Activated effector memory CD4-positive, alpha-beta T cell treated with anti-CD3 and anti-CD28 coated beads, Interleukin-2, amount 50 U/mL, for 16 hours (primary cell): Measurements from ENCODE around the gene C16orf89.
"Not testable (repeated sequence)": the region's sequence is repeated elsewhere in the genome, so short reads cannot be mapped to it uniquely, and the experiment has no call there.

Source experiments
- DNase-seq: peaks from one replicate; pipeline ENCODE4 v3.0.0-alpha.2; 2020

C16orf89 gene, protein sequence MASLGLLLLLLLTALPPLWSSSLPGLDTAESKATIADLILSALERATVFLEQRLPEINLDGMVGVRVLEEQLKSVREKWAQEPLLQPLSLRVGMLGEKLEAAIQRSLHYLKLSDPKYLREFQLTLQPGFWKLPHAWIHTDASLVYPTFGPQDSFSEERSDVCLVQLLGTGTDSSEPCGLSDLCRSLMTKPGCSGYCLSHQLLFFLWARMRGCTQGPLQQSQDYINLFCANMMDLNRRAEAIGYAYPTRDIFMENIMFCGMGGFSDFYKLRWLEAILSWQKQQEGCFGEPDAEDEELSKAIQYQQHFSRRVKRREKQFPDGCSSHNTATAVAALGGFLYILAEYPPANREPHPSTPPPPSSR

GRCh38 chr16:5065813-5066212, at the start of gene C16orf89:
TSS of gene C16orf89 (minus strand) at chr16:5065956. CDS start at chr16:5065908, 48 bp downstream.
- no peak for DNase-seq

DNA sequence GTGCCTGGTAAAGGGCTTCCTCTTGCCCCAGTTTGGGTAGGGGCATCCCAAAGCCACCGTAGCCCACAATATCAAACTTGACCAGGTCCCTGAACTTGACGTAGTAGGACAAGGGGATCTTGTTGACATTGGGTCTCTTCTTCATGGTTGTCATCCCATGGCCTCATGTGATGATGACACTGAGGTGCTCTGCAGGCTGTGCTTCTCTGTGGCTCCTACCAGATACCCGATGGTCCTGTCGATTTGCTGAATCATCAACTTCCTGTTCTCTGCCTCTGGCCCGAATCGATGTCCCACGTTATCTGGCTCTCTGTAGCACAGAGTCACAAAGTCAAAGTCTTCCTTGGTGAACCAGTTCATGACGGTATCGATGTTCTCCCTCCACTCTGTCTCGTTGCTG, 45.2 kb upstream of the C16orf89 start:
- DNase-seq, result not testable (repeated sequence)

GRCh38 chr16:5108505-5109158, 42.9 kb upstream of the C16orf89 start:
- no peak for DNase-seq

DNA sequence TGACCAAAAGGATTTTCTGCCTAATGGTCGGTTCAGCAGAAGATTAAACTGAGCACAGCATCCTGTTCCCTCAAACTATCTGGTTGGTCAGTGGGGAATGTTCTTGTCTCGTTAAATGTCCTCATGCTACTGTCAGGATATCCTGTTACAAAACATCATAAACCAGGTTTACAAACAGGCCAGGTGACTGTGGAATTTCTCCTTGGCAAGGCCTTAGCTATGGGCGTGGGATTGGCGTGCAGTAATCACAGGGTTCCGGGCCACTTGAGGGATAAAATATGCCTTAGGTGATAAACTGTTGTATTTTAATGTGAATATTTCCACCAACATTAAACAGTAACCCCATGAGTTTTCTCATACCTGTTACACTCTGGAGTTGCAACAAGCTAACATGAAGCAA, 39.3 kb upstream of the C16orf89 start:
- DNase-seq, result not testable (repeated sequence)

GRCh38 chr16:5103296-5104032, 37.7 kb upstream of the C16orf89 start:
- not testable (repeated sequence) for DNase-seq

GRCh38 chr16:5099174-5099573, 33.4 kb upstream of the C16orf89 start:
- DNase-seq, result not testable (repeated sequence)

- DNase-seq, result peak; percentile 98
These were observed 32.7 kb upstream of the C16orf89 start for GRCh38 chr16:5098221-5099159.

GRCh38 chr16:5097470-5098220, 31.9 kb upstream of the C16orf89 start, which contains the start of gene EEF2KMT:
TSS of gene EEF2KMT (minus strand) at chr16:5097795. CDS start at chr16:5097739, 56 bp downstream.
- not testable (repeated sequence) for DNase-seq

DNA sequence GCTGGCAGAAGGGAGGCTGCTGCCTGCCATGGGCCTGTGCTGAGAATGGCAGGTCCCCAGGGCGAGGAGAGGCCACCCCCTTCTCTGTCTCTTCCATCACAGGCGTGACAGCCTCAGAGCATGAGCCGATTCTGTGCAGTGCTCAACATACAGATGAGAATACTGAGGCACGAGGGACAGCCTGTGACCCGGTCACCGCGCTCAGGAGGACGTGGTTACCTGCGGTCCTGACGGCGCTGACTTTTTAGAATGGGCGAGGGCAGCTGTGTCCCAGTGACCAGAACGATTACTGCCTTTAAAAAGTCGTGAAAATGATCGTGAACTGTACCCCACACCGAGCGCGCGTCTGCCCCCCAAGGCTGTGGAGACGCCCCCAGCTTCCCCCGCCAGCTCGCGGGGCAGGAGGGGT, 31.3 kb upstream of the C16orf89 start:
- DNase-seq, result peak; percentile 79

DNA sequence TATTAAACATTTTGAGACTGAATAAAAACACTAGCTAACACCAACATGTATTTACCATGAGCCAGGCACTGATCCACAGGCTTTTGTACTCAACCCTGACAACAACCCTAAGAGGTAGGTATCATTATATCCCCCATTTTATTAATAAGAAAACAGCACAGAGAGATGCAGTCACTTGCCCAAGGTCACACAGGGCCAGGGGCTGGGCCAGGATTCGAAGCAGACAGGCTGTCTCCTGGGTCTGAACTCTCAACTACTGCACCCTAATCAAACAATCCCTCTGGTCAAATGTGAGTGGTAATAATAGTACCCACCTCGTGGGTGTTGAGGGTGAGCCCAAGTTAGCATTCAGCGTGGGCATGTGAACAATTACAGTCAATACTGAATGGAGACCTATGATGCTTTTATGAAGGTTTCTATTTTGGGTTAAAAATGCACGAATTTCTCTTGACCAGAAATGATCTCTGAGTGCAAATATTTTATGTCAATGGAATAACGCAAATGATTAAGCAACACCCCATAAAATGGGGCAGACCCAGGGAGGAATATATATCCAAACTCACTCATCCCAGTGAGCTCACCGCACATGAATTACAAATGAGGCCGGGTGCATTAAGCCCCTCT, 30.8 kb upstream of the C16orf89 start:
- not testable (repeated sequence) for DNase-seq

DNA sequence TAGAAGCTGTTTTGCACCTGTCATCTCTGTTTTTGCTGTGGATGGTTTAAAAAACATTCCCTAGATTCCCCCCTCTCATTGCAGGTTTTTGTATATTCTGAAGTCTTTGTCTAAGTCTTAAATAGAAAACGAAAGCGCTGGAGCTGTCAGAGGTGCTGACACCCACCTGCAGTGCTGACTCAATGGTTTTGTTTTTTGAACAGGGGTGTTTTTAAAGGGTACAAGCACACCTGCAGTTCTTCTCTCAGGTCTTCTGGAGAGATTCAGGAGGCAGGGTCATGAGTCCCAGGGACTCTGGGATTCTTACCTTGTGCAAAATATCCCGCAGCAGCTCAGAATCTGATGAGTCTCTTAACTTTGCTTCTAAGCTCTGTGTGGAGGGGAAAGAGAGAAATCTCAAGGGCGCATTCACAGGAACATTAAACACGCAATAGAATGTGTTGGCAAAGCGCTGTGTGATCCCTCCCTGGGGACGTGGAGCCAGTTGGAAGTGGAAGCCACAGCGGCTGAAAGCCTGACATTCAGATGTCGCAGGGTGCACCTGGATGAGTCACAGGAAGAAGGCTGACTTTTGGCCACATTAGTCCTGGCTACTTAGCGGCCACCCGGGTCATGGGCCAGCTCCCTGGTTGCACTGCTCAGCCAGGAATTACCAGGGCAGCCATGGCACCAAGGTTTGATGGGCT, 29.5 kb upstream of the C16orf89 start:
- not testable (repeated sequence) for DNase-seq

DNA sequence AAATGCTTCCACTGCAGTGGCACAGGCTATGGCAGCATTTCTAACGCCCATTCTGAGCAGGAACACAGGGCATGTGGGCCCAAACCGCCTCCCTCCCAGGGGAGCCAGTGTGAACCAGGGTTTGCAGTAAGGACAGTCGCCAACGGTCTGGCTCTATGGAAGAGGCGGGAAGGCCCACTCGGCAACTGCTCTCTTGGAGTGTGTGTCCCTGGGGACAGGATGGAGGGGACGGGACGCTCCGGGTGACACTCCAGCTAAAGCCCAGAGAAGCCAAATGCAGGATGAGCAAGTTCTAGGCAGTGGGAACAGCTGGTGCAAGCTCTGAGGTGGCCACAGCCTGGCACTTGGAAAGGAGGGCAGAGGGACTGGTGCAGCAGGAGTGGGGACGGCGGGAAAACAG, 28.0 kb upstream of the C16orf89 start:
- not testable (repeated sequence) for DNase-seq

DNA sequence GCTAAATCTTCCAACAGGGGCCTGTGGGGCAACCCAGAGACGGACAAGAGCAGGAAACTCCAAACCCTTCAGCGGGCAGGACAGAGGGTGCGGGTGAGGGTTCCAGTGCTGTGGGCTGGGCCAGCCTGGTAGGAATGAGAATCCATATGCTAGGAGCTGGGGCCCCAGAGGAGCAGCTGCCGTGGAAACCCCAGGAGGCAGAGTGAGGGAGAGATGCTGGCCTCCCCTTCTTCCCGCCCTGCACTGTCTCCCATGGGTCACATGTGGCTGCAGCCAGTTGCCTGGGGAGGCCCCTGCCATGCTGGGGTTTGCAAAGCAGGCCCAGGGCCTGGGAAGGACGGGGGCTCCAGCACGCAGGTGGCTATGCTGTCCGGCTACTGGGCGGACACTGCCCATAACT, 27.3 kb upstream of the C16orf89 start:
- not testable (repeated sequence) for DNase-seq

DNA sequence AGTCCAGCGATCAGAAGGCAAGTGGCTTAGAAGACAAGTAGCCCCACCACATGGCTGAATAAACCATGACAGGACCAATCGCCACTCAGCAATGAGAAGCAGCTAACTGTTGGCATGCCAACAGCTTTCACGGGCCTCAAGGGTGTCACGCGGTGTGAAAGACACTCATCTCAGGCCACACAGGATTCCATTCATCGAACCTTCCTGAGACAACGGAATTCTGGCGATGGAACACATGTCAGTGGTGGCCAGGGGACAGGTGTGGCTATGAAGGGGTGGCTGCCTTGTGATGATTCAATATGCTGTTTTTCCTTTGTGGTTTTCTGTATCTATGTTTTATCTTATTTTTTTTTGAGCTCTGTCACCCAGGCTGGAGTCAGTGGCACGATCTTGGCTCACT, 24.8 kb upstream of the C16orf89 start:
- DNase-seq, result not testable (repeated sequence)

DNA sequence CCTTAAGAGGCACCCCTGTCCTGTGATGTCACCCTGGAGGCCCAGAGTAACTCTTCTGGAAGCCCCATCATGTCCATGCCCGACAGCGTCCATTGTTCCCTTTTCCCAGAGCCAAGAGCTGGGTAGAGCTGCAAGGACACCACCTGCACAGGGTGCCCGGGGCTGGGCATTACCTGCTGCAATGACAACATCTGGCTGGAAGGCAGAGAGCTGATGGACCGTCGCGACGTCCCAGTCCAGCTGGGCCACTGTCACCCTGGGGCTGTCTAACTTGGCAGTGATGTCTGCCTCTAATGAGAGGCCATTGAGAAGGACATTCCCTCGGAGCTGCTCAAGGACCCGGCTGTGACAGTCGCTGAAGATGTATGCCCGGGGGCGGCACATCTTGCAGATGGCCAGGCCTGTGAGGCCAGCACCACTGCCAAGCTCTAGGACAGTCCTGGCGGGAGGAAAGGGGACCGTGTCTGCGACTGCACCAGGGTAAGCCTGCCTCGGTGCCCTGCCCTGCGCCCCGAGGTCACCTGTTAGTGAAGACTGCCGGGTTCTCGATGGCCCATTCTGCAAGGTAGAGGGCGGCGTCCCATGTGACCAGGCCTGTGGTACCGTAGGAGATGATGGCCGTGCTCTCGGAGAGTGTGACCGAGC, 24.3 kb upstream of the C16orf89 start:
- DNase-seq, result not testable (repeated sequence)

GRCh38 chr16:5088936-5089335, 23.2 kb upstream of the C16orf89 start:
- DNase-seq, result not testable (repeated sequence)

DNA sequence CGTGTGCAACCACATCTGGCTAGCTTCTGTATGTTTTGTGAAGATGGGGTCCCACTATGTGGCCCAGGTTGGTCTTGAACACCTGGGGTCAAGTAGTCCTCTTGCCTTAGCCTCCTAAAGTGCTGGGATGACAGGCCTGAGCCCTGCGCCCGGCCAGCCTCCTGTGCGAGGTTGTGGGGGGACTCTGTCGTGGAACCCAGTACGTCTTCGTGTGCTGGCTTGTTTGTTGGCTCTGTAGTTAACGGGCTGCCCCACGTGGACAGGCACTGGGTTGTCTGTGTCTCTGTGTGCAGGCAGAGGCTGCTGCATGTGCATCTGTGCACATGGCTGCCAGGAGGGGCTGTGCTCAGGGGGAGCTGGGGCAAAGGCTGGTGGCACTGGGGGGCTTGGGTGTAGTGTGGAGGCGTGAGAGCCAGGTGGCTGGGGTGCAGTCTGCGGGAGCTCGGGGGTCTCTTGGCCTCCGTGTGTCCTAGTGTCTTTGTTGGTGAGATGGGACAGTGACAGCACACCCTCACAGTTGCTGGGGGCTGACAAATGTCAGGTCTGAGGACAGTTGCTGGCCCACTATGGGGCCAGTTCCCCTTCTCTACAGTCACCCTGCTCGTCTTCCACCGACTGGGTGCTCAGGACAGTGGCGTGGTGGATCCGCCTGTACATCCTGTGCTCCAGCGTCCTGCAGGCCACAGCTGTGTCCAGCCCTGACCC, 22.5 kb upstream of the C16orf89 start:
- not testable (repeated sequence) for DNase-seq

DNA sequence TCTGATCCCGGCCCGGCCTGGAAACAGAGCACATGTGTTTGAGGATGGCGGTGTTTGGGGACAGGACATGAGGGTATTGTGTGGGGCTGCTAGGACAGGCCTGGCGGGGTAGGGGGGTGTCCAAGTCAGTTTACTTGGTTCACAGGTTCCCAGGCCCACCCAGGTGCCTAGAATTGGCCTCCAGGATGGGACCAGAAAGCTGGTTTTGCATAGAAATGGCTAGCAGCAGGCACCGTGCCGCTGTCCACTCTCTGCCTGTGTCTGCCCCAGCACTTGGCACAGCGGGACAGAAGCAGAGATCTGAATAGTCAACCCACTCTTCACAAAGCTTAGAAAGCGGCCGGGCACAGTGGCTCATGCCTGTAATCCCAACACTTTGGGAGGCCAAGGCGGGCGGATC, 20.0 kb upstream of the C16orf89 start:
- DNase-seq, result not testable (repeated sequence)

- peak; percentile 83 for DNase-seq
These were observed 19.0 kb upstream of the C16orf89 start for GRCh38 chr16:5084802-5085201.
